Natural killer cell (primary cell): ENCODE data around the gene RAB31. TPM values are rescaled to one million over a fixed set of nuclear protein-coding genes. Genes with fewer than 3 reads are reported as not detected.

Experiments
- ATAC-seq, 3 donors: fragments of 150-1000 bp in 2 of 3; fragments of 200-7000 bp in 1 of 3; cut with Tn5 transposase; 1 replicate in 1 of 3; 2 replicates in 2 of 3; pipeline ENCODE4 v1.10.0; 2021; ENCODE audit warnings: mild to moderate bottlenecking in 2 of 3, moderate library complexity in 2 of 3
- DNase-seq, 2 donors: peaks; one replicate each; pipeline versions ENCODE4 v3.0.0 to v3.0.0-alpha.2; 2013 to 2021; ENCODE audit warnings: mixed read lengths in 1 of 2
- H3K27ac ChIP-seq: one replicate; pipeline ENCODE4 v1.5.1; 2013; ENCODE audit warnings: mild to moderate bottlenecking, low read length
- H3K27me3 ChIP-seq: one replicate; pipeline ENCODE4 v1.6.1; 2013; ENCODE audit warnings: low read length; ENCODE audit not compliant: control insufficient read depth, insufficient read depth
- H3K36me3 ChIP-seq: one replicate; pipeline ENCODE4 v1.6.1; 2013; ENCODE audit warnings: low read length; ENCODE audit not compliant: control insufficient read depth, insufficient read depth
- H3K4me1 ChIP-seq: one replicate; pipeline ENCODE4 v1.6.1; 2013; ENCODE audit warnings: low read length; ENCODE audit not compliant: control insufficient read depth, insufficient read depth
- H3K4me3 ChIP-seq: one replicate; pipeline ENCODE4 v1.5.1; 2013; ENCODE audit warnings: low read length
- H3K9me3 ChIP-seq: one replicate; pipeline ENCODE4 v1.6.1; 2013; ENCODE audit warnings: low read length; ENCODE audit not compliant: control insufficient read depth, insufficient read depth
- H3K27ac Mint-ChIP-seq, 2 donors: one replicate each; pipeline ENCODE4 v1.8.0; 2022; ENCODE audit warnings: mild to moderate bottlenecking in 2 of 2, mixed read lengths in 2 of 2, moderate library complexity in 1 of 2
- H3K27me3 Mint-ChIP-seq, 2 donors: one replicate each; pipeline ENCODE4 v1.8.0; 2022; ENCODE audit warnings: low read depth in 2 of 2, mixed read lengths in 2 of 2
- H3K36me3 Mint-ChIP-seq: one replicate; pipeline ENCODE4 v1.8.0; 2022; ENCODE audit warnings: mixed read lengths
- H3K4me1 Mint-ChIP-seq, 2 donors: one replicate each; pipeline ENCODE4 v1.8.0; 2022; ENCODE audit warnings: mixed read lengths in 2 of 2
- H3K4me3 Mint-ChIP-seq: one replicate; pipeline ENCODE4 v1.8.0; 2022; ENCODE audit warnings: mild to moderate bottlenecking, moderate library complexity, mixed read lengths
- H3K9me3 Mint-ChIP-seq, 2 donors: one replicate each; pipeline ENCODE4 v1.8.0; 2022; ENCODE audit warnings: mixed read lengths in 2 of 2
- WGBS: methylation state at CpG from one replicate; pipeline ENCODE4 v1.1.7; 2013; ENCODE audit warnings: missing lambda C conversion rate; ENCODE audit not compliant: insufficient coverage; 5-methylcytosine and 5-hydroxymethylcytosine counted together
- intact Hi-C: fragments of 100-400 bp; cut with micrococcal nuclease; formaldehyde crosslinking; loops from one replicate; pipeline ENCODE4 v1.14.2; 2022
- total RNA-seq, 4 donors: library from RNA; stranded (reverse); fragments of 120-200 nt in 1 of 4; gene quantifications; one replicate each; pipeline versions ENCODE4 v1.2.3 to v1.2.4, GENCODE V29; 2013 to 2022
- TF ChIP-seq, protein P1 (sequence below): fragments of 200-600 bp; IDR thresholded peaks from one replicate; pipeline ENCODE4 v1.8.0; 2022; ENCODE audit warnings: antibody characterized with exemption

The RAB31 gene
- total RNA-seq, 3 donors from 2014 or later (not counting 1 experiment from before 2014, with no cell fraction given): 5.3 to 26.1 (median 9.9) TPM

DNA sequence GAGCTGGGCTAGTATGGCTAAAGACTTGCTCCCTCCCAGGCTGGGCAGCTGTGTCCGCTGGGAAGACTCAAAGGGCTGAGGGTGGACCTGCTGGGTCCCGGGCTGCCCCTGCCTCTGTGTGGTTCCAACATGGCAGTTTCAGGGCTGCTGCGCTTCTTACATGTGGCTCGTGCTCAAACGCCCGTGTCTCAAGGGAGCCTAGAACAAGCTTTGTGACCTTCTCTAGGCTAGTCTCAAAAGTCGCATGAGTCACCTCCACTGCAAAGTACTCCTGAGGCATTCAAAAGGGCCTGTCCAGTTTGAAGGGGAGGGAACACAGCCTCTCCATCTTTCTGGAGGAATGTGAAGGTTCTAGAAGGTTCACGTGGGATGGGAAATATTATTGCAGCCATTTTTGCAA, 44.7 kb upstream of the RAB31 start:
- DNase-seq: no peak
- Mint-ChIP-seq H3K9me3 (no peaks in the 10 kb centered on the region), H3K27ac (no peak overlapping the region), H3K4me3 (no peak overlapping the region), H3K27me3 (no peaks in the 10 kb centered on the region), H3K4me1 (no peaks in the 10 kb centered on the region), H3K36me3 (no peaks in the 10 kb centered on the region)
- TF ChIP-seq, protein P1, sequence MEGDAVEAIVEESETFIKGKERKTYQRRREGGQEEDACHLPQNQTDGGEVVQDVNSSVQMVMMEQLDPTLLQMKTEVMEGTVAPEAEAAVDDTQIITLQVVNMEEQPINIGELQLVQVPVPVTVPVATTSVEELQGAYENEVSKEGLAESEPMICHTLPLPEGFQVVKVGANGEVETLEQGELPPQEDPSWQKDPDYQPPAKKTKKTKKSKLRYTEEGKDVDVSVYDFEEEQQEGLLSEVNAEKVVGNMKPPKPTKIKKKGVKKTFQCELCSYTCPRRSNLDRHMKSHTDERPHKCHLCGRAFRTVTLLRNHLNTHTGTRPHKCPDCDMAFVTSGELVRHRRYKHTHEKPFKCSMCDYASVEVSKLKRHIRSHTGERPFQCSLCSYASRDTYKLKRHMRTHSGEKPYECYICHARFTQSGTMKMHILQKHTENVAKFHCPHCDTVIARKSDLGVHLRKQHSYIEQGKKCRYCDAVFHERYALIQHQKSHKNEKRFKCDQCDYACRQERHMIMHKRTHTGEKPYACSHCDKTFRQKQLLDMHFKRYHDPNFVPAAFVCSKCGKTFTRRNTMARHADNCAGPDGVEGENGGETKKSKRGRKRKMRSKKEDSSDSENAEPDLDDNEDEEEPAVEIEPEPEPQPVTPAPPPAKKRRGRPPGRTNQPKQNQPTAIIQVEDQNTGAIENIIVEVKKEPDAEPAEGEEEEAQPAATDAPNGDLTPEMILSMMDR: no peak
- 91% methylated on average over 7 of the region's 8 CpGs for WGBS
- Histone ChIP-seq H3K27ac (no peak overlapping the region), H3K4me3 (no peak overlapping the region), H3K9me3 (no peaks in the 10 kb centered on the region), H3K36me3 (no peaks in the 10 kb centered on the region), H3K4me1 (no peaks in the 10 kb centered on the region), H3K27me3 (no peaks in the 10 kb centered on the region)
- intact Hi-C loops: no loop called here
- no peak for ATAC-seq

DNA sequence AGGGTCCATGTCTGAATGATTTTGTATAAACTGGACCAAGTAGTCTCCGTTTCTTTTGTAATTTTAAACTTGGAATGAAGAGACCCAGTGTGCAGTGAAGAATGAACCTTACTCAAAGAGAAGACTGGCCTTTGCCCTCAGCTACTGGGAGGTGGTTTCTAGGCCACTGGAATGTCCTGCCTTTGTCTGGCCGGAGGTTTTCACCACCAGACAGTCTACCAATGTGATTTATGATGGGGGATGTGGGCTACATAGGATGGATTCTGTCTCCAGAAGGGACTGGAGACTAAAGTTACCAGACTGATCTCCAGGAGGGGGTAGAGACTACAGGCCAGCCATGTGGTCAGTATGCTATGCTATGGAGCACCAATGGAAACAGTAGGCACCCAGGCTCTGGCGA, 42.8 kb upstream of the RAB31 start:
- Mint-ChIP-seq H3K36me3 (no peaks in the 10 kb centered on the region), H3K9me3 (no peaks in the 10 kb centered on the region), H3K27ac (no peak overlapping the region), H3K4me1 (no peaks in the 10 kb centered on the region), H3K4me3 (no peak overlapping the region), H3K27me3 (no peaks in the 10 kb centered on the region)
- Histone ChIP-seq H3K4me3 (no peak overlapping the region), H3K4me1 (no peaks in the 10 kb centered on the region), H3K27ac (no peak overlapping the region), H3K27me3 (no peaks in the 10 kb centered on the region), H3K9me3 (no peaks in the 10 kb centered on the region), H3K36me3 (no peaks in the 10 kb centered on the region)
- intact Hi-C loops: no loop called here
- WGBS: 93% methylated on average over 3 of the region's 3 CpGs
- TF ChIP-seq, protein P1: no peak
- no peak for DNase-seq
- no peak for ATAC-seq

DNA sequence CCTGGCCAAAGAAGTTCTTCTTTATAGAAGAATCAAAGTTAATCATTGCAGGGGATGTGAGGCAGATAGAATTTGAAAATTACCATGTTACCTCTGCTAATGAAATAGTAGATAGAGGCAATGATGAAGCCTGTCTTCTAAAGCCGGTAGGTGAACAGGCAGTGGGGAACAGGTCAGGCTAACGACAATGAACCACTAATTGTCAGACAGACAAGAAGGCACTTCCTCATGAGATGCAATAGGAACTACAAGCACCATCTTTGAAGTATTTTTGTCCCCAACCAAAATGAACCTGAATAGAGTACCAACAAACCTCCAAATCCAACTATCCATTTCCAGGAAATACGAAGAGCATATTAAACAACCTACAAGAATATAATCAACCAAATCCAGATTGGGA, 41.6 kb upstream of the RAB31 start:
- no peaks in the 10 kb centered on the region for H3K4me1 Mint-ChIP-seq
- H3K27ac Mint-ChIP-seq: no peak overlapping the region
- ATAC-seq: no peak
- H3K4me3 Mint-ChIP-seq: no peak overlapping the region
- Histone ChIP-seq H3K27me3 (no peaks in the 10 kb centered on the region), H3K4me1 (no peaks in the 10 kb centered on the region), H3K9me3 (no peaks in the 10 kb centered on the region), H3K36me3 (no peaks in the 10 kb centered on the region), H3K4me3 (no peak overlapping the region), H3K27ac (no peak overlapping the region)
- DNase-seq: no peak
- H3K36me3 Mint-ChIP-seq: no peaks in the 10 kb centered on the region
- intact Hi-C loops: no loop called here
- no peaks in the 10 kb centered on the region for H3K9me3 Mint-ChIP-seq
- H3K27me3 Mint-ChIP-seq: no peaks in the 10 kb centered on the region
- TF ChIP-seq, protein P1: no peak
- WGBS: 83% methylated on average over 3 of the region's 3 CpGs

DNA sequence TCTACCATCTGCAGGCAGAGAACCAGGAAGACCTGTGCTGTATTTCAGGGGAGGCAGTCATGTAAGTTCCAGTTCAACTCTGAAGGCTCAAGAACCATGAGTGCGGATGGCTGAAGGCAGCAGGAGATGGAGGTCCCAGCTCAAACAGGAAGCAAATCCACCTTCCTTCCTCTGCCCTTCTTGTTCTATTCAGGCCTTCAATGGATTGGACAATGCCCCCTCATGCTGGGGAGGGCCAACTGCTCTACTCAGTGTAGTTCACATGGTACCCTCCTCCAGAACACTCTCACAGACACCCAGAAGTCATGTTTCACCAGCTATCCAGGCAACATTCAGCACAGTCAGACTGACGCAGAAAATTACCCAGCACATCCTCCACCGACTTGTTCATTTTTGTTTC, 39.1 kb upstream of the RAB31 start:
- TF ChIP-seq, protein P1: no peak
- ATAC-seq: no peak
- DNase-seq: no peak
- Mint-ChIP-seq H3K9me3 (no peaks in the 10 kb centered on the region), H3K27me3 (no peaks in the 10 kb centered on the region), H3K27ac (no peak overlapping the region), H3K4me3 (no peak overlapping the region), H3K36me3 (no peaks in the 10 kb centered on the region), H3K4me1 (peaks cover 6% of the 10 kb centered on the region in 2 donors)
- no peak overlapping the region for H3K27ac ChIP-seq
- H3K4me3 ChIP-seq: no peak overlapping the region
- H3K4me1 ChIP-seq: no peaks in the 10 kb centered on the region
- WGBS: 100% methylated on average over 1 of the region's 3 CpGs
- intact Hi-C loops: no loop called here
- H3K36me3 ChIP-seq: no peaks in the 10 kb centered on the region
- no peaks in the 10 kb centered on the region for H3K9me3 ChIP-seq
- no peaks in the 10 kb centered on the region for H3K27me3 ChIP-seq
